CD4-positive, alpha-beta T cell (primary cell): ENCODE results near the gene WDR76. TPM values are rescaled to one million over a fixed set of nuclear protein-coding genes. Genes with fewer than 3 reads are reported as not detected.
A peak's percentile ranks its signal among the peaks of the same experiment; 100 is the strongest.
"Not testable (repeated sequence)": the region's sequence is repeated elsewhere in the genome, so short reads cannot be mapped to it uniquely, and the experiment has no call there.

Experiments
- ATAC-seq: fragments of 200-7000 bp; cut with Tn5 transposase; one replicate; pipeline ENCODE4 v1.10.0; 2022; ENCODE audit warnings: mild to moderate bottlenecking; ENCODE audit not compliant: poor library complexity
- CTCF ChIA-PET: fragments of 350-600 bp; sonication (Branson Sonifier 250); formaldehyde crosslinking; loops from one replicate; lab custom pipeline; 2021; ENCODE audit warnings: antibody characterized with exemption, inconsistent platforms; lab: Charles Lee
- POLR2A ChIA-PET: fragments of 350-600 bp; sonication (Branson Sonifier 250); formaldehyde crosslinking; loops from one replicate; lab custom pipeline; 2021; ENCODE audit warnings: antibody characterized with exemption, inconsistent platforms; lab: Charles Lee
- DNase-seq, 14 experiments: peaks; one replicate each; pipeline ENCODE4 v3.0.0-alpha.2; 2013 to 2020; ENCODE audit warnings: mixed read lengths in 2 of 14
- H3K27ac ChIP-seq, 2 donors: one replicate each; pipeline versions ENCODE4 v1.5.1 to v1.7.0; 2013; ENCODE audit warnings: low read length in 2 of 2, low read depth in 1 of 2, mild to moderate bottlenecking in 1 of 2
- H3K27me3 ChIP-seq, 2 experiments: 1 replicate in 1 of 2; 2 replicates in 1 of 2; pipeline versions ENCODE4 v1.6.1 to v1.7.0; 2013; ENCODE audit warnings: low read length in 2 of 2, control low read depth in 1 of 2, mild to moderate bottlenecking in 1 of 2, moderate library complexity in 1 of 2; ENCODE audit not compliant: insufficient read depth in 2 of 2, control insufficient read depth in 1 of 2
- H3K36me3 ChIP-seq: one replicate; pipeline ENCODE4 v1.6.1; 2013; ENCODE audit warnings: low read length, control low read depth; ENCODE audit not compliant: insufficient read depth
- H3K4me1 ChIP-seq: one replicate; pipeline ENCODE4 v1.6.1; 2013; ENCODE audit warnings: low read length, control low read depth; ENCODE audit not compliant: insufficient read depth
- H3K4me3 ChIP-seq: one replicate; pipeline ENCODE4 v1.5.1; 2013; ENCODE audit warnings: mild to moderate bottlenecking, low read length, moderate library complexity
- H3K9me3 ChIP-seq, 2 experiments: 1 replicate in 1 of 2; 2 replicates in 1 of 2; pipeline versions ENCODE4 v1.6.1 to v1.7.0; 2013; ENCODE audit warnings: low read length in 2 of 2, mild to moderate bottlenecking in 2 of 2, control low read depth in 1 of 2, moderate library complexity in 1 of 2; ENCODE audit not compliant: control insufficient read depth in 1 of 2, insufficient read depth in 1 of 2
- H3K27ac Mint-ChIP-seq: one replicate; pipeline ENCODE4 v1.8.0; 2020; ENCODE audit warnings: mixed read lengths
- H3K27me3 Mint-ChIP-seq: one replicate; pipeline ENCODE4 v1.8.0; 2021; ENCODE audit warnings: mixed read lengths
- H3K36me3 Mint-ChIP-seq: one replicate; pipeline ENCODE4 v1.8.0; 2021; ENCODE audit warnings: low read depth, mixed read lengths
- H3K4me1 Mint-ChIP-seq: one replicate; pipeline ENCODE4 v1.8.0; 2021; ENCODE audit warnings: low read depth, mixed read lengths
- H3K4me3 Mint-ChIP-seq: one replicate; pipeline ENCODE4 v1.8.0; 2020; ENCODE audit warnings: mild to moderate bottlenecking, mixed read lengths
- H3K9me3 Mint-ChIP-seq: one replicate; pipeline ENCODE4 v1.8.0; 2020; ENCODE audit warnings: mixed read lengths
- CTCF ChIP-seq: fragments of 200-600 bp; IDR thresholded peaks from one replicate; pipeline ENCODE4 v1.8.0; 2022; ENCODE audit warnings: antibody characterized with exemption, mild to moderate bottlenecking
- intact Hi-C, 2 experiments: fragments of 100-400 bp; cut with DNase I in 1 of 2; cut with micrococcal nuclease in 1 of 2; formaldehyde crosslinking; loops; one replicate each; pipeline versions ENCODE4 v1.15.1 to v1.9.0; 2023 to 2025; cut with DNase I, micrococcal nuclease
- total RNA-seq, 174 experiments: library from RNA in 2 of 174; stranded (reverse) in 2 of 174; gene quantifications; one replicate each; pipeline ENCODE4 v1.2.3 and lab custom pipeline; 2021 to 2026

WDR76 gene
- total RNA-seq, 2 experiments from 2014 or later, result 7.0 to 8.6 TPM

GRCh38 chr15:43826029-43826507, 734 bp upstream of the WDR76 start:
- Mint-ChIP-seq H3K36me3 (peaks cover 17% of the 10 kb centered on the region), H3K4me3 (peak overlapping the region; percentile 88), H3K27ac (peak overlapping the region; percentile 89), H3K4me1 (peaks cover 58% of the 10 kb centered on the region), H3K9me3 (no peaks in the 10 kb centered on the region), H3K27me3 (no peaks in the 10 kb centered on the region)
- no peaks in the 10 kb centered on the region for H3K27me3 ChIP-seq
- ATAC-seq, result no peak
- no peaks in the 10 kb centered on the region for H3K9me3 ChIP-seq
- H3K4me1 ChIP-seq, result peaks cover 66% of the 10 kb centered on the region
- peak overlapping the region; percentile 86 for H3K4me3 ChIP-seq
- POLR2A ChIA-PET, result interaction anchor here (0.7 to 3.4 kb wide), 3 partner anchors 26 to 1374 kb away, joined by 3 to 33 read pairs (median 15); partner anchors contain the start of genes ELL3, HYPK and SERINC4
- CTCF ChIA-PET, result no interaction called here
- TF ChIP-seq CTCF, result no peak
- H3K27ac ChIP-seq, result peak overlapping the region; percentile 65 to 86
- intact Hi-C loops, result loop anchor here (5.0 to 10.0 kb wide), 4 partner anchors 34 to 901 kb away; partner anchors contain the start of genes SERF2 (in 2 of the 2), CTDSPL2 (in 1 of the 2), GOLM2 (in 1 of the 2) and TTBK2 (in 1 of the 2)
- peaks cover 4% of the 10 kb centered on the region for H3K36me3 ChIP-seq
- DNase-seq, result no peak

GRCh38 chr15:43828061-43828657, 1.4 kb downstream of the WDR76 start:
- peak overlapping the region; percentile 89 for H3K27ac Mint-ChIP-seq
- H3K36me3 Mint-ChIP-seq, result peaks cover 13% of the 10 kb centered on the region
- H3K4me3 Mint-ChIP-seq, result peak overlapping the region; percentile 88
- peak in 4 of 14 experiments; percentile 9 to 45 (median 41) for DNase-seq
- Histone ChIP-seq H3K27me3 (no peaks in the 10 kb centered on the region), H3K9me3 (no peaks in the 10 kb centered on the region), H3K27ac (peak overlapping the region; percentile 47 to 86), H3K4me3 (peak overlapping the region; percentile 86), H3K36me3 (no peaks in the 10 kb centered on the region), H3K4me1 (peaks cover 63% of the 10 kb centered on the region)
- intact Hi-C loops, result loop anchor here (5.0 to 10.0 kb wide), 4 partner anchors 36 to 903 kb away; partner anchors contain the start of genes SERF2 (in 2 of the 2), CTDSPL2 (in 1 of the 2), GOLM2 (in 1 of the 2) and TTBK2 (in 1 of the 2)
- TF ChIP-seq CTCF, result no peak
- ChIA-PET CTCF (interaction anchor here (1.0 to 1.5 kb wide), 2 partner anchors 12 to 51 kb away, joined by 3 to 5 read pairs; partner anchors contain the start of gene ELL3), POLR2A (interaction anchor here (0.8 to 2.7 kb wide), 5 partner anchors 28 to 883 kb away, joined by 3 to 15 read pairs (median 5); partner anchors contain the start of genes B2M, ELL3, HYPK and PATL2)
- H3K9me3 Mint-ChIP-seq, result no peaks in the 10 kb centered on the region
- H3K4me1 Mint-ChIP-seq, result peaks cover 56% of the 10 kb centered on the region
- ATAC-seq, result no peak
- no peaks in the 10 kb centered on the region for H3K27me3 Mint-ChIP-seq

GRCh38 chr15:43829951-43830540, 3.2 kb downstream of the WDR76 start:
- POLR2A ChIA-PET, H3K36me3 Mint-ChIP-seq, ATAC-seq, H3K27me3 ChIP-seq, H3K4me3 Mint-ChIP-seq, H3K4me3 ChIP-seq, H3K27me3 Mint-ChIP-seq, CTCF ChIA-PET, H3K9me3 Mint-ChIP-seq, H3K9me3 ChIP-seq, H3K36me3 ChIP-seq, DNase-seq, H3K27ac ChIP-seq: not testable (repeated sequence)
- peaks cover 41% of the 10 kb centered on the region for H3K4me1 Mint-ChIP-seq
- peak overlapping the region; percentile 28 for H3K27ac Mint-ChIP-seq
- peaks cover 53% of the 10 kb centered on the region for H3K4me1 ChIP-seq
- intact Hi-C loops, result loop anchor here (5.0 to 10.0 kb wide), 4 partner anchors 38 to 905 kb away; partner anchors contain the start of genes SERF2 (in 2 of the 2), CTDSPL2 (in 1 of the 2), GOLM2 (in 1 of the 2) and TTBK2 (in 1 of the 2)

GRCh38 chr15:43830691-43831275, 4.0 kb downstream of the WDR76 start:
- H3K9me3 Mint-ChIP-seq, H3K4me3 Mint-ChIP-seq, CTCF ChIA-PET, ATAC-seq, H3K9me3 ChIP-seq, H3K27me3 Mint-ChIP-seq, H3K27me3 ChIP-seq, intact Hi-C loops, DNase-seq, POLR2A ChIA-PET, H3K4me3 ChIP-seq, H3K36me3 ChIP-seq, H3K27ac ChIP-seq, H3K27ac Mint-ChIP-seq: not testable (repeated sequence)
- H3K4me1 ChIP-seq, result peaks cover 46% of the 10 kb centered on the region
- peaks cover 15% of the 10 kb centered on the region for H3K36me3 Mint-ChIP-seq
- H3K4me1 Mint-ChIP-seq, result peaks cover 41% of the 10 kb centered on the region

GRCh38 chr15:43831519-43832052, 4.8 kb downstream of the WDR76 start:
- DNase-seq, H3K27me3 ChIP-seq, H3K27me3 Mint-ChIP-seq, H3K9me3 ChIP-seq, ATAC-seq, H3K9me3 Mint-ChIP-seq, H3K27ac ChIP-seq, POLR2A ChIA-PET, H3K4me3 ChIP-seq, CTCF ChIA-PET, H3K4me3 Mint-ChIP-seq, intact Hi-C loops: not testable (repeated sequence)
- Mint-ChIP-seq H3K36me3 (peaks cover 23% of the 10 kb centered on the region), H3K27ac (peak overlapping the region; percentile 49), H3K4me1 (peaks cover 36% of the 10 kb centered on the region)
- Histone ChIP-seq H3K4me1 (peaks cover 38% of the 10 kb centered on the region), H3K36me3 (peaks cover 15% of the 10 kb centered on the region)
